Type B pancreatic cell (in vitro differentiated cells): ENCODE measurements around the gene HMOX1. TPM values are rescaled to one million over a fixed set of nuclear protein-coding genes. Genes with fewer than 3 reads are reported as not detected.
"Not testable (repeated sequence)": the region's sequence is repeated elsewhere in the genome, so short reads cannot be mapped to it uniquely, and the experiment has no call there.

Experiments
- DNase-seq: peaks from one replicate; pipeline ENCODE4 v3.0.0; 2021; ENCODE audit warnings: mixed read lengths; ENCODE audit not compliant: unreplicated experiment; ENCODE audit errors: extremely low spot score
- H3K27ac Mint-ChIP-seq: 2 replicates; pipeline ENCODE4 v1.8.0; 2021; ENCODE audit warnings: mild to moderate bottlenecking, mixed read lengths
- H3K27me3 Mint-ChIP-seq: 2 replicates; pipeline ENCODE4 v1.8.0; 2021; ENCODE audit warnings: mixed read lengths
- H3K36me3 Mint-ChIP-seq: 2 replicates; pipeline ENCODE4 v1.8.0; 2021; ENCODE audit warnings: mixed read lengths
- H3K4me1 Mint-ChIP-seq: one replicate; pipeline ENCODE4 v1.8.0; 2021; ENCODE audit warnings: mixed read lengths; ENCODE audit not compliant: unreplicated experiment
- H3K4me3 Mint-ChIP-seq: 2 replicates; pipeline ENCODE4 v1.8.0; 2021; ENCODE audit warnings: mild to moderate bottlenecking, mixed read lengths
- H3K9me3 Mint-ChIP-seq: 2 replicates; pipeline ENCODE4 v1.8.0; 2021; ENCODE audit warnings: mixed read lengths
- total RNA-seq: library from RNA; stranded (reverse); gene quantifications from 2 replicates; pipeline ENCODE4 v1.2.1, GENCODE V29; 2021; ENCODE audit warnings: low replicate concordance
- TF ChIP-seq, protein P1 (sequence below): fragments of 200-600 bp; sonication (generic); conservative IDR thresholded peaks from 2 replicates; pipeline ENCODE4 v1.5.0; 2021; ENCODE audit warnings: antibody characterized with exemption, mild to moderate bottlenecking

The HMOX1 gene
- total RNA-seq, 1 donor from 2014 or later = 4.1 TPM

DNA sequence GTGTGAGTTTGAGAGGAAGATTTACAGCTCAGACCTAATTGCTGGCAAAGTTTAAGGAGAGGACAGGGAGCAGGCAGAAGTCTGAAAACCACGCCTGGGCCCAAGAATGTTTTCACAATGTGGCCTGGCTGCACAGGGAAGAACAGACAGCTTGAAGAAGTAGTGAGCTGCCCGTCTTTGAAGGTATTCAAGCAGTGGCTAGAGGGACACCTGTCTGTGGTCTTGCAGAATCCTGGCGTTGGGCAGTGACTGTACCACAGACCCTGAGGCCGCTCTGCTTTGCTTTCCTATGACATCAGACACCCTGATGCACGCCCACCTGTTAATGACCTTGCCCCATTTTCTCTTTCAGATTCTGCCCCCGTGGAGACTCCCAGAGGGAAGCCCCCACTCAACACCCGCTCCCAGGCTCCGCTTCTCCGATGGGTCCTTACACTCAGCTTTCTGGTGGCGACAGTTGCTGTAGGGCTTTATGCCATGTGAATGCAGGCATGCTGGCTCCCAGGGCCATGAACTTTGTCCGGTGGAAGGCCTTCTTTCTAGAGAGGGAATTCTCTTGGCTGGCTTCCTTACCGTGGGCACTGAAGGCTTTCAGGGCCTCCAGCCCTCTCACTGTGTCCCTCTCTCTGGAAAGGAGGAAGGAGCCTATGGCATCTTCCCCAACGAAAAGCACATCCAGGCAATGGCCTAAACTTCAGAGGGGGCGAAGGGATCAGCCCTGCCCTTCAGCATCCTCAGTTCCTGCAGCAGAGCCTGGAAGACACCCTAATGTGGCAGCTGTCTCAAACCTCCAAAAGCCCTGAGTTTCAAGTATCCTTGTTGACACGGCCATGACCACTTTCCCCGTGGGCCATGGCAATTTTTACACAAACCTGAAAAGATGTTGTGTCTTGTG lies 12.5 kb downstream of the HMOX1 start:
- no peaks in the 10 kb centered on the region for H3K27me3 Mint-ChIP-seq
- H3K9me3 Mint-ChIP-seq = no peaks in the 10 kb centered on the region
- no peak overlapping the region for H3K4me3 Mint-ChIP-seq
- H3K4me1 Mint-ChIP-seq = peaks cover 15% of the 10 kb centered on the region
- DNase-seq = no peak
- no peaks in the 10 kb centered on the region for H3K36me3 Mint-ChIP-seq
- TF ChIP-seq, protein P1, sequence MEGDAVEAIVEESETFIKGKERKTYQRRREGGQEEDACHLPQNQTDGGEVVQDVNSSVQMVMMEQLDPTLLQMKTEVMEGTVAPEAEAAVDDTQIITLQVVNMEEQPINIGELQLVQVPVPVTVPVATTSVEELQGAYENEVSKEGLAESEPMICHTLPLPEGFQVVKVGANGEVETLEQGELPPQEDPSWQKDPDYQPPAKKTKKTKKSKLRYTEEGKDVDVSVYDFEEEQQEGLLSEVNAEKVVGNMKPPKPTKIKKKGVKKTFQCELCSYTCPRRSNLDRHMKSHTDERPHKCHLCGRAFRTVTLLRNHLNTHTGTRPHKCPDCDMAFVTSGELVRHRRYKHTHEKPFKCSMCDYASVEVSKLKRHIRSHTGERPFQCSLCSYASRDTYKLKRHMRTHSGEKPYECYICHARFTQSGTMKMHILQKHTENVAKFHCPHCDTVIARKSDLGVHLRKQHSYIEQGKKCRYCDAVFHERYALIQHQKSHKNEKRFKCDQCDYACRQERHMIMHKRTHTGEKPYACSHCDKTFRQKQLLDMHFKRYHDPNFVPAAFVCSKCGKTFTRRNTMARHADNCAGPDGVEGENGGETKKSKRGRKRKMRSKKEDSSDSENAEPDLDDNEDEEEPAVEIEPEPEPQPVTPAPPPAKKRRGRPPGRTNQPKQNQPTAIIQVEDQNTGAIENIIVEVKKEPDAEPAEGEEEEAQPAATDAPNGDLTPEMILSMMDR = no peak
- peak overlapping the region; percentile 29 for H3K27ac Mint-ChIP-seq

DNA sequence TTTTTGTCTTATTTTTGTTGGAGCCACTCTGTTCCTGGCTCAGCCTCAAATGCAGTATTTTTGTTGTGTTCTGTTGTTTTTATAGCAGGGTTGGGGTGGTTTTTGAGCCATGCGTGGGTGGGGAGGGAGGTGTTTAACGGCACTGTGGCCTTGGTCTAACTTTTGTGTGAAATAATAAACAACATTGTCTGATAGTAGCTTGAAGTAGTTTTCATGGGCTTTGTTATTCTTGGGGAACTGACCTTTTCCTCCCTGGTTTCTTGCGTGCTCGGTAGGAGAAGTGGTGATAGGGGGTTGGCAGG lies 13.1 kb downstream of the HMOX1 start:
- Mint-ChIP-seq H3K27ac (no peak overlapping the region), H3K4me1 (peaks cover 15% of the 10 kb centered on the region), H3K9me3 (no peaks in the 10 kb centered on the region), H3K4me3 (no peak overlapping the region), H3K27me3 (no peaks in the 10 kb centered on the region), H3K36me3 (no peaks in the 10 kb centered on the region)
- TF ChIP-seq, protein P1 = no peak
- DNase-seq = no peak

DNA sequence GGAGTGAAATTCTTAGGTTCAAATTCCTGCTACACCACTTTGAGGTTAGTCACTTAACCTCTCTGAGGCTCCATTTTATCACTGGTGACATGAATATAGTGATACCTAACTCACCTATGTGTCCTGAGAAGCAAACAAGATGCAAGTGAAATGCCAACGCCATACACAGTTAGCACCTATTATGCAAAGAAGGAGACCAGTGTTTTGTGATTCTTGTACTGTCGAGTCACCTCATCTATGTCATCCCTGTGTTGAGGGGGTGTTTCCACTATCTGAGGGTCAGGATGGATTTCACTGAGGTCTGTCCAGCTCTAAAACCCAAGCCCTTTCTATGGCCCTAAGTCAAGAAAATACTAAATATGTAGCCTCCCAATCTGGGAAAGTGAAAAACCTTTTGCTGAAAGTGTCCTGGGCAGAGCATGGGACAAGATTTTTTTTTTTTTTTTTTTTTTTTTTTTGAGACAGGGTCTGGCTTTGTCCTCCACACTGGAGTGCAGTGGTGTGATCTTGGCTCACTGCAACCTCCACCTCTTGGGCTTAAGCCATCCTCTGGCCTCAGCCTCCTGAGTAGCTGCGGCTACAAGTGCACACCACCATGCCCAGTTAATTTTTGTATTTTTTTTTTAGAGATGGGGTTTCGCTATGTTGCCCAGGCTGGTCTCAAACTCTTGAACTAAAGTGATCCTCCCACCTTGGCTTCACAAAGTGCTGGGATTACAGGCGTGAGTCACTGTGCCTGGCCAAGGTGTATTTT lies 14.1 kb downstream of the HMOX1 start:
- Mint-ChIP-seq H3K9me3 (no peaks in the 10 kb centered on the region), H3K27me3 (no peaks in the 10 kb centered on the region), H3K4me1 (peaks cover 22% of the 10 kb centered on the region), H3K4me3 (no peak overlapping the region), H3K27ac (no peak overlapping the region), H3K36me3 (no peaks in the 10 kb centered on the region)
- no peak for DNase-seq
- TF ChIP-seq, protein P1 = no peak

DNA sequence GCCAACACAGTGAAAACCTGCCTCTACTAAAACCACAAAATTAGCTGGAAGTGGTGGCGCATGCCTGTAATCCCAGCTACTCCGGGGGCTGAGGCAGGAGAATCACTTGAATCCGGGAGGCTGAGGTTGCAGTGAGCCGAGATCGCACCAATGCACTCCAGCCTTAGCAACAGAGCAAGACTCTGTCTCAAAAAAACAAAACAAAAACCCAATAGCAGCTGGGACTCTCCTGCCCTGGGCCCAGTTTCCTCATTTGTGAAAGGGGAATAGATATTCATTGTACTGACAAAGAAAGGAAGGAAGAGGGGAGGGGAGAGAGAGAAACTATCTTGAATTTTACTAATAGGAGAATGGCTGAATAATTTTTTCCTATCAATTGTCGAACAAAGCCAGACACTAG lies 15.7 kb downstream of the HMOX1 start:
- H3K27me3 Mint-ChIP-seq, DNase-seq, H3K4me3 Mint-ChIP-seq, H3K36me3 Mint-ChIP-seq, H3K27ac Mint-ChIP-seq, H3K9me3 Mint-ChIP-seq: not testable (repeated sequence)
- peaks cover 30% of the 10 kb centered on the region for H3K4me1 Mint-ChIP-seq

DNA sequence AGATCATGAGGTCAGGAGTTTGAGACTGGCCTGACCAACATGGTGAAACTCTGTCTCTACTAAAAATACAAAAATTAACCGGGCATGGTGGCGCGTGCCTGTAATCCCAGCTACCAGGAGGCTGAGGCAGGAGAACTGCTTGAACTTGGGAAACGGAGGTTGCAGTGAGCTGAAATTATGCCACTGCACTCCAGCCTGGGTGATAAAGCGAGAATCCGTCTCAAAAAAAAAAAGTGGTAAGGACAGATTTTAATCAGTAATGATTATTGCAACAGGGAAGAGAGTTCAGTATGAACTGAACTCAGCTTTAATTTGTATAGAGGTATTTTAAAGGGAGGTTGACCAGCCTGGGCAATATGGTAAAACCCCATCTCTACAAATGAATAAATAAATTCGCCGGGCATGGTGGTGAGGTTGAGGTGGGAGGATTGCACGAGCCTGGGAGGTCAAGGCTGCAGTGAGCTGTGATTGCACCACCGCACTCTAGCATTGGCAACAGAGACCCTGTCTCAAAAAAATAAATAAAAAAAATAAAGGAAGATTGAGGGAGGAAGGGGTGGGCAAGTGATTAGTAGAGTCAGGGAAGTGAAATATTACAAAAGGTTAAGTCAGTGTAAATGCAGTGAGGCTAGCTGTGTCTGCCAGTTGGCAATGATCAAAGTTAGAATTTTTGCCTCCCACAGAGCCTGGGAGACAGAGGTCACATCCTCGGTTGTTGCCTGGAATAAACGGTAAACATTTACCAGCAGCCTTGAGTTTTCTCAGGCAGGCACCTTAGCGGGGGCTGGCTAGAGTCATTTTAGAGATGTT lies 16.4 kb downstream of the HMOX1 start:
- Mint-ChIP-seq H3K9me3 (no peaks in the 10 kb centered on the region), H3K36me3 (no peaks in the 10 kb centered on the region), H3K27ac (peak overlapping the region; percentile 21), H3K4me3 (peak overlapping the region; percentile 49), H3K27me3 (no peaks in the 10 kb centered on the region), H3K4me1 (peaks cover 32% of the 10 kb centered on the region)
- TF ChIP-seq, protein P1 = no peak
- DNase-seq = no peak
